Skeletal muscle satellite cell (primary cell): ENCODE data around the gene CLDN16.

Experiments used
- H3K27me3 ChIP-seq: 2 replicates; pipeline ENCODE4 v1.7.0; 2013; ENCODE audit warnings: low read length; ENCODE audit not compliant: control insufficient read depth, insufficient read depth
- H3K36me3 ChIP-seq: 2 replicates; pipeline ENCODE4 v1.7.0; 2013; ENCODE audit warnings: mild to moderate bottlenecking, control low read depth, low read length; ENCODE audit not compliant: insufficient read depth
- H3K4me1 ChIP-seq: 2 replicates; pipeline ENCODE4 v1.7.0; 2013; ENCODE audit warnings: low read length; ENCODE audit not compliant: control insufficient read depth, insufficient read depth
- H3K4me2 ChIP-seq: 2 replicates; pipeline ENCODE4 v1.7.0; 2013; ENCODE audit warnings: mild to moderate bottlenecking, low read length
- H3K4me3 ChIP-seq: 2 replicates; pipeline ENCODE4 v1.7.0; 2013; ENCODE audit warnings: low read length
- H3K9ac ChIP-seq: 2 replicates; pipeline ENCODE4 v1.7.0; 2013; ENCODE audit warnings: mild to moderate bottlenecking, low read depth, low read length, moderate library complexity
- H3K9me3 ChIP-seq: replicated peaks from 2 replicates; pipeline ENCODE4 v1.7.0; 2013; ENCODE audit warnings: mild to moderate bottlenecking, control low read depth, low read length

Gene CLDN16

DNA sequence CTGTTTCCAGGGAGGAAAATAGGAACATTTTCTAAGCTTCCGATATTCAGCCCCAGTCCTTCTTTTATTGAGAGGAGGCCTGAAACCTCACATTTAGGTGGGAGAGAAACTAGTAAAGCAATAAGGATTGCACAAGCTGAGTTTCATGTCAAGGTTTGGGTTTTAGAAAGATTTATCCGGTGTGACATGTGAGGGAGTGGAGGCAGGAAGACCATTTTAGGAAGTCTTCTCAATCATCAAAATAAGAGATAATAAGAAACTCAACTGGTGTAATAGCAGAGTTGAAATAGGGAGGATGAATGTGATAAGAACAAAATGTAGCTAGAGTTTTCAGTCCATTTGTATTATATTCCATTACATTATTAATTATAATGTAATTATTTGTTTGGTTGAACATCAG, 27.7 kb upstream of the CLDN16 start:
- Histone ChIP-seq H3K9ac (no peak overlapping the region), H3K36me3 (no peaks in the 10 kb centered on the region), H3K4me1 (no peaks in the 10 kb centered on the region), H3K27me3 (no peaks in the 10 kb centered on the region), H3K4me3 (no peak overlapping the region), H3K9me3 (no peaks in the 10 kb centered on the region), H3K4me2 (no peak overlapping the region)

DNA sequence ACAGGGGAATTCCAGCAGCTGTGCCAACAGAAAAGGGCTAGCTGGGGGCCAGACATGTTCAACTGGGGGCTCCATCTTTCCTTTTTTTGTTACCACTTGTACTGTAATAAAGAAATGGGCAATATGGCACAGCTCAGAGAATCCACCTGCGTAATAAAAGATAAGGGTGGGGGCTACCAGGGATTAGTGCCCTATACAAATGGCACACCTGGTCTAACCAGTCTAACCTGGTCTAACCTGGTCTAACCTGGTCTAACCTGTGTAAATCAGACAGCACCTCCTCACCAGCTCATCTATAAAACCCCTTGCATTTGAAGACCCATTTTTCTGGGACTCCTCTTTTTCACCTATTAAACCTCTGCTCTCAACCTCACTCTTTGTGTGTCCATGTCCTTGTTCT, 26.2 kb upstream of the CLDN16 start:
- Histone ChIP-seq H3K9ac (no peak overlapping the region), H3K4me3 (no peak overlapping the region), H3K4me2 (no peak overlapping the region), H3K27me3 (no peaks in the 10 kb centered on the region), H3K9me3 (no peaks in the 10 kb centered on the region), H3K36me3 (no peaks in the 10 kb centered on the region), H3K4me1 (peaks cover 8% of the 10 kb centered on the region)

DNA sequence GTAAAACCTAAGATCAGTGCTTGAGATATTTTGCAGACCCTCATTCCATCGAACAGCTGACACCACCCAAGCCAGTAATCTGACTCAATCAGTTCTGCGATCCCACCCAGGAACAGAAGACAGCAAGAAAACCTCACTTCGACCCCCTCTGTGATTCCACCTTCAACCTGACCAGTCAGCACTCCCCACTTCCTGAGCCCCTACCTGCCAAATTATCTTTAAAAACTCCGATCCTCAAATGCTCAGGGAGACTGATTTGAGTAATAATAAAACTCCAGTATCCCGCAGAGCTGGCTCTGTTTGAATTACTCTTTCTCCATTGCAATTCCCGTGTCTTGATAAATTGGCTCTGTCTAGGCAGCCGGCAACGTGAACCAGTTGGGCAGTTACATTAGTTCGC, 25.7 kb upstream of the CLDN16 start:
- no peak overlapping the region for H3K9ac ChIP-seq
- H3K4me3 ChIP-seq: no peak overlapping the region
- H3K27me3 ChIP-seq: no peaks in the 10 kb centered on the region
- H3K9me3 ChIP-seq: no peaks in the 10 kb centered on the region
- H3K4me1 ChIP-seq: peaks cover 8% of the 10 kb centered on the region
- H3K36me3 ChIP-seq: no peaks in the 10 kb centered on the region
- no peak overlapping the region for H3K4me2 ChIP-seq

DNA sequence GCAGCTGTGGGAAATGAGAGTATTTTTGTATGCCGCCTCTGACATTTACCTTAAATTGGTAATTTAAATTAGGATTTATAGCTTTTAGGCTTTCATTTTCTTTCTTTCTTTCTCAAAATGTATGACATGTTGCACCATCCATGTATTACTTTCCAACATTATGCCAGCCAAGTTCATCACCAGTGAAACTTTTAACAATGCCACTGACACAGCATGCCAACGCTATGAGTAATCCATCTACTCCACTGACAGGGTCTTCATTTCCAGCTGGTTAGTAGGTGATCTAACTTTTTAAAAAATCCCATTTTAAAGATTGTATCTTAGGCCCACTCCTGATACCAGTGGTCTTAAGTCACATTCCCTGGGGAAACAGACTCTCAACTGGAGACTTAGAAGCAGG, 21.8 kb upstream of the CLDN16 start:
- Histone ChIP-seq H3K4me3 (no peak overlapping the region), H3K36me3 (no peaks in the 10 kb centered on the region), H3K4me1 (peaks cover 8% of the 10 kb centered on the region), H3K9ac (no peak overlapping the region), H3K9me3 (no peaks in the 10 kb centered on the region), H3K4me2 (no peak overlapping the region), H3K27me3 (no peaks in the 10 kb centered on the region)

DNA sequence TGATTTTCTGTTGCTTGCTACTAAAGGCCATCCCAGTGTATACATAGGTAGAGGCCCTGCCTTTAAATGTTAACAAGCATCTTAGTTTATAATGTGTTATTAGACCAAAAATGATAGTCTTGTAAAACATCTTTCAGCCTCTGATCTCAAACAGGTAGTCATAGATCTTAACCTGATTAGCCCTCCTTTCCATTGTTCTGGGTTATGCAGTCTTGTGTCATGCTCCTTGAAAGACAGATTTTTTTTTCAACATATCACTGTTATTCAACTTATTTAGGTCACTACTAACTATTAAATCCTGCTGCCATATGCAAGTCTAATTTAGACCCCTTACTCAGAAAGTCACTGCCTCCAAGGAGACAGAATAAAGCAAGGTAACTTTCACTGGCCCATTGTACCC, 19.1 kb upstream of the CLDN16 start:
- Histone ChIP-seq H3K4me3 (no peak overlapping the region), H3K4me1 (peaks cover 8% of the 10 kb centered on the region), H3K36me3 (no peaks in the 10 kb centered on the region), H3K27me3 (no peaks in the 10 kb centered on the region), H3K9ac (no peak overlapping the region), H3K4me2 (no peak overlapping the region), H3K9me3 (no peaks in the 10 kb centered on the region)

DNA sequence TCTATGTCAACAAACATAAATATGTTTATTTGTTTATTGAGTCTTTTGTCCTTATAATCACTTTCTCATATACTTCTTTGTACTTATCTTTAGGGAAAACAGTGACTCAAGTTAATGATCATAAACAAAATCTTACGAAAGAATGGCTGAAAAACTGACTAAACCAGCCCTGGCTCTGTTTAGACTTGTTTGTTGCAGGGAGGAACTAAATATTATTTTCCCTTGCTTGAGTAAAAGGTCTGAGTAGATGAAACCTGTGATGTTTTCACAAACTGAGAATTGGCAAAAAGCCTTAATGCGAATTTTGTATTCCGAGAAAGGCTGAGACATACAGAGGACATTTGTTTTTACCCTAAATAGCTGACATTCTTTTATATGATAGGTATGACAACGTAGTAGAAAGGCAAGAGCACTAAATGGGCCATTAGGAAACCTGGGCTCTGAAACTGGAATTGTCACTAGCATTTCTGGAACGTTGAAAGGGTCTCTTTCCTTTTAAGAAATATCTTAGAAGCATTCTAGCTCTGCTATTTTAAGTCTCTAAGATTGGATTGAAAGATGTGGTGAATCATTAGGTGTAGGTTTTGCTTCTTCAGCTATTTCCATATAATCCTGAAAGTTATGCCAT, 18.2 kb upstream of the CLDN16 start:
- Histone ChIP-seq H3K4me3 (no peak overlapping the region), H3K36me3 (no peaks in the 10 kb centered on the region), H3K27me3 (no peaks in the 10 kb centered on the region), H3K4me2 (no peak overlapping the region), H3K4me1 (peaks cover 8% of the 10 kb centered on the region), H3K9ac (no peak overlapping the region), H3K9me3 (no peaks in the 10 kb centered on the region)

DNA sequence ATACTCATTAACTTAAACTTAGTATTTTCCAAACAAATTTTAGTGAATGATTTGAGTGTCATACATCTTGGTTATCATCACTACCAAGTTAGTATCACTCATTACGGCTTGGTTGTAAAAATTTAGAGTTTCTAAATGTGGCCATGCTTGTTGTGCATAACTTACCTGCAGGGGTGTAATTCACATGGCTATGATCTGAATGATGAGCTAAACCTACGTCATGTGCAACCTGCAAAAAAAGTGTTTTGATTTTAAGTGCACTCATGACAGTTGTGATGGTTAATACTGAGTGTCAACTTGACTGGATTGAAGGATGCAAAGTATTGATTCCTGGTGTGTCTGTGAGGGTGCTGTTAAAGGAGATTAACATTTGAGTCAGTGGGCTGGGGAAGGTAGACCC, 17.6 kb upstream of the CLDN16 start:
- Histone ChIP-seq H3K9ac (no peak overlapping the region), H3K36me3 (no peaks in the 10 kb centered on the region), H3K9me3 (no peaks in the 10 kb centered on the region), H3K4me3 (no peak overlapping the region), H3K4me1 (peaks cover 8% of the 10 kb centered on the region), H3K4me2 (no peak overlapping the region), H3K27me3 (no peaks in the 10 kb centered on the region)

DNA sequence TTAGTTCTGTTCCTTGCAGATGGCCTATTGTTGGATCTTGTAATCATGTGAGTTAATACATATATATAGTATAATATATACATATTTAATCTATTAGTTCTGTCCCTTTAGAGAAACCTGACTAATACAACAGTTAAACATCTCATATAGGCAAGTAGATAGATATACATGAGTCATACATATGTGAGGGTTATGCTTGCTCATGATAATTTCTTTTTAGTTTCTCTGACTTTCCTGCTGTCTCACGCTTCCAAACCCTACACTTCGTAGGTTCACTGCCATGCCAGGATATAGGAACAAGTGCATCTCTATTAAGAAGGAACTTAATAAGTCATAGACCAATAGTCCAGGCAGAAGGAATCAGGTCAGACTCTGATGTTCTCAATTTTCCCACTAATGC, 16.8 kb upstream of the CLDN16 start:
- Histone ChIP-seq H3K4me1 (peaks cover 4% of the 10 kb centered on the region), H3K36me3 (no peaks in the 10 kb centered on the region), H3K4me3 (no peak overlapping the region), H3K9me3 (no peaks in the 10 kb centered on the region), H3K9ac (no peak overlapping the region), H3K27me3 (no peaks in the 10 kb centered on the region), H3K4me2 (no peak overlapping the region)

DNA sequence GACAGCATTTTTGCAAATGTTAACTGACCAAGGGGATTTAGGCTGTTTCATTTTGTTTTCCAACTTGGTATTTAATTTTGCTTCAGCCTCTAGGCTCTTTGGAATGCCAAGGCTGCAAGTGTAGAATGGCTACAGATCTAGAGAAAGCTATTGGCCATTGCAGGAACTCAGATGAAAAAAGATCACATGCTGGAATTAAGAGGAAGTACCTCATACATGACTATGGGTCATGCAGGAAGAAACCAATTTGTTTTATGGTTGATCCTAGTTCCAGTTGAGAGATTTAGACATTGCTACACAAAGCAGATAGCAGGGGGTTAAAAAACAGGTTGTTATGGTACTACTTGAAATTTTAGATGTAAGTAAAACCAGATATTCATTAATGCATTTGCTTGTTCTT, 12.7 kb upstream of the CLDN16 start:
- H3K4me1 ChIP-seq: peaks cover 9% of the 10 kb centered on the region
- H3K4me2 ChIP-seq: no peak overlapping the region

DNA sequence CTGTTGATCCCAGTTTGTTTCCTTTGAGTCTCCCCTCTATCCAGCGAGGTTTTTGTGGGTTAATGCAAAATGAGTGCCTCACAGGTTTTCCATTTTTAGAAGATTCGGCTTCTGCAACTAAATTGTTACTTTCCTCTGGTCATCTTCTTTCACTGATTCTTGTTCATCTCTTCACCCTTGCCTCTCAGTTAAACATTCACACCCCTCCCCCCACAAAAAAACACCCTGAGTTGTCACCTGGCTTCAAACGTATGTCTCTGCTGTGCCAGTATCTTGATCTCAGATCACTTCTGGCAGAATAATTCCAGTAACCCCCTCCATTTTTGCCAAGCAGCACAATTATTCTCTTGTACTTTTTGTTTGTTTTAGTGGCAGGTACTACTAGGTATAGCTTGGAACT, 12.3 kb upstream of the CLDN16 start:
- Histone ChIP-seq H3K27me3 (no peaks in the 10 kb centered on the region), H3K9me3 (no peaks in the 10 kb centered on the region), H3K36me3 (no peaks in the 10 kb centered on the region), H3K4me1 (peaks cover 9% of the 10 kb centered on the region), H3K4me2 (no peak overlapping the region), H3K9ac (no peak overlapping the region), H3K4me3 (no peak overlapping the region)

More for the DNA sequence above, 12.7 kb upstream of the CLDN16 start:
- no peaks in the 10 kb centered on the region for H3K36me3 ChIP-seq
- H3K9me3 ChIP-seq: no peaks in the 10 kb centered on the region
- no peaks in the 10 kb centered on the region for H3K27me3 ChIP-seq
- no peak overlapping the region for H3K9ac ChIP-seq
- no peak overlapping the region for H3K4me3 ChIP-seq

DNA sequence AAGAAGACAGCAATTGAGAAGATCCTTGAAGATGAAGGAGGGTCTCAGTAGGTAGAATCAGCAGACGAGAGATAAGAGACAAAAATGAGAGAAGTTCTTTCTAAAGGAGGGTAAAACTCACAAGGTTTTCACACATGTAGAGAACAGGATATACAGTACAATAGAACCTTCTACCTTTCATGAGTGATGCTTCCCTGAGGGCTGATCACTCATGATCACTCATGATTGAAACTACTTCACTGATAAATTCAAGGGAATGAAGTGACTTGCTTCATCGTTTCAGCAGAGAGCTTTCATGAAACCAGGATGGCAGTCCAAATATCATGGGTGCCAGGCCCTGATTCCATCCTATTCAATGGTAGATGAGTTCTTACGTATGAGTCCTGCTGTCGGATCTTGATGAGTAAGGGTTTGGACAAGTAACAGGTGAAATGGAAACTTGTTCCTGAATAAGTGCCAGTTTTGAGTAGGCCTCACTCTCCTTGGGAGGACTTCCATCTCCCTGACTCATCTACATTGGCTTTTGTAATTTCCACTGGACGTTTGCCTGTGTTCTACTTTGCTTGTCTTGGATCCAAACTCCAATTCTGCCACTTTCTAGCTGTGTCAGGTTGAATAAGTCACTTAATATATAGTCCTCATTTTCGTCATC, 9.6 kb upstream of the CLDN16 start:
- Histone ChIP-seq H3K9me3 (no peaks in the 10 kb centered on the region), H3K9ac (no peak overlapping the region), H3K27me3 (no peaks in the 10 kb centered on the region), H3K36me3 (no peaks in the 10 kb centered on the region), H3K4me1 (peaks cover 33% of the 10 kb centered on the region), H3K4me2 (no peak overlapping the region), H3K4me3 (no peak overlapping the region)

DNA sequence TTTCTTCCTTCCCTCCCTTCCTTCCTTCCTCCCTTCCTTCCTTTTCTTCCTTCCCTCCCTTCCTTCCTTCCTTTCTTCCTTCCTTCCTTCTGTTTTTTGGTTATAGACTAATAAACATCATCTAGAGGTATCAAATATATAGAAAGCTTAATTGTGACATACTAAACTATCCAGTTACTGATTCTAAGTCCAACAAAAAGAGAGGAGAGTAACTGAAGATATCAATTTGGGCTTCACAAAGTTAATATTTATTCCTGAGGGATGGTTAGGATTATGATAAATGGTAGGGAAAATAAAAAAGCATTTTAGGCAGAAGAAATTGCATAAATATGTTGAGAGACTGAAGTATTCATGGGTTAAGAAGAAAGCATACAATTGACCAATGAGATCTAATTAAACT, 7.8 kb upstream of the CLDN16 start:
- no peak overlapping the region for H3K4me3 ChIP-seq
- H3K9ac ChIP-seq: no peak overlapping the region
- H3K9me3 ChIP-seq: no peaks in the 10 kb centered on the region
- no peak overlapping the region for H3K4me2 ChIP-seq
- H3K27me3 ChIP-seq: no peaks in the 10 kb centered on the region
- no peaks in the 10 kb centered on the region for H3K36me3 ChIP-seq
- peaks cover 43% of the 10 kb centered on the region for H3K4me1 ChIP-seq
